Stimulated activated CD4-positive, alpha-beta T cell treated with anti-CD3 and anti-CD28 coated beads, Interleukin-1b, Interleukin-23, amount 100 ng/mL, for 4 hours (primary cell): ENCODE measurements around the gene PEX3.
A peak's percentile ranks its signal among the peaks of the same experiment; 100 is the strongest.

Source experiments
- DNase-seq, 2 donors: peaks; one replicate each; pipeline ENCODE4 v3.0.0-alpha.2; 2020; ENCODE audit warnings: low read depth in 2 of 2

The PEX3 gene

DNA sequence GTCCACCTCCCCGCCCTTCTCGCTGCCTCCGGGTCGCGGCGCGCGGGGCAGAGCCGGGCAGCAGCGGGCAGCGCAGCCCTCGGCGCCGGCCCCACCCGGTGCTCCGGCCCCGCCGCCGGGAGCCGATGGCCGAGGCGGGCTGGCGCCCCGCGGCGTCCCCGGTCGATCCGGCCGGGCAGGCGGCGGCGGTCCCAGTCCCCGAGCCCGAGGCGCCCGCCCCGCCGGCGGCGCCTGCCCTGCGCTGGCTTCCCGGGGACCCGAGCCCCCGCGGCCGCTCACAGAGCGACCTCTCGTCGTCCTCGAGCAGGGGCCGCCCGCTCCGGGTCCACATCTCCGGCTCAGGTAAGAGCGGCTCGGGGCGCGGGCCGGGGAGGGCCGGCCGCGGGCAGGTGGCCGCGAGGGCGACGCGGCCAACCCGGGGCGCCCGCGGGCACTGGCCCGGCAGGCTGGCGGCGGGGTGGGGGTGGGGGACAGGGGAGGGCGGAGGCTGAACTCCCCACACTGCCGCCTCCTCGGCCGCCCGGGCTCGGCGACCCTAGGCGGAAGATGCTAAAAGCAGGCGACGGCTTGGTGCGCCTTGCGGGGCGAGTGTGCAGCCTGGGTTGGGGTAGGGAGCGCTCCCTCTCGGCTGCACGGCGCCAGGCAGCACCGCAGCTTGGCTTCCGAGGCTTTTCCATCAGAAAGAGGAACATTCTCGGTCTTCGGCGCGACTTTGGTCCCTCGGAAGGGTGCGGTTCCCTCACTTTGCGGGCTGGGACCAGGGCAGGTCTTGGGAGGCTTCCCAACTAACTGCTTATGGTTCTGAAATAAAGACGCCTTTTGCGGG, 86.5 kb downstream of the PEX3 start:
- DNase-seq = peak; percentile 44 to 48

DNA sequence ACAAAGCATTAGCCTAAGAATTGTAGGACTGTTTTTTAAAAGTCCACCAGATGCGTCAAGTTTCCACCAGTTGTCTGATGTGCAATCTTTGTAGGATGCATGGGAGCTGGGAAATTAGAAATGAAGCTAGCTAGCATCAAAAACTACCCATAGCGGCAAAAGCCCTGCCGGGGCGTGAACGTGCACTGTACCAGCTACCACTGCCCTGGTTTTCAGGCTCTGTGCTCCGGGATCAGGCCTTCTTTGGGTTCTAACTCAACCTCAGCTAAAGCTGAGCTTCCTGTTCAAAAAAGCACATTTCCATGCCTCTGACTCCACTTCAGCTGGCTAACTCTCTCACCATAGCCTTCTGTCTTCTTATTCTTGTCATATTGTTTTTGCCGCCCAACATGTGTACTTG, 87.8 kb downstream of the PEX3 start:
- DNase-seq = no peak

DNA sequence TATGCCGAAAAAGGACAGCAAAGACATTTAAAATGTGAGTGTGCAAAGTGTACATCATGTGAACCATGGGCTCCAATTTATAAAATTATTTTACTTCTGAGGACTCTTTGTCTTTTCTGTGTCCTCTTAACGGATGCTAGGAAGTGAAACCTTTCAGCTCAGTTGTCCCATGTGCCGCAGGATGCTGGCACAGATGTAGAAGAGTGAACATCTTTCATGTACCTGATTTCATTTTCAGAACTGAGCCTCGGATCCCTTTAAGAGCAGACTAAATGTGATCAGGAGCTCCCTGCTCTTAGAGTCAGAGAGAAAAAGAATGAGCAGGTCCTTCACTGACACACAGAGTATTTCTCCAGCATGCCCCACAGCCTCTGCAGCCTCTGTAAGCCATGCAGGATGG, 88.5 kb downstream of the PEX3 start:
- no peak for DNase-seq

DNA sequence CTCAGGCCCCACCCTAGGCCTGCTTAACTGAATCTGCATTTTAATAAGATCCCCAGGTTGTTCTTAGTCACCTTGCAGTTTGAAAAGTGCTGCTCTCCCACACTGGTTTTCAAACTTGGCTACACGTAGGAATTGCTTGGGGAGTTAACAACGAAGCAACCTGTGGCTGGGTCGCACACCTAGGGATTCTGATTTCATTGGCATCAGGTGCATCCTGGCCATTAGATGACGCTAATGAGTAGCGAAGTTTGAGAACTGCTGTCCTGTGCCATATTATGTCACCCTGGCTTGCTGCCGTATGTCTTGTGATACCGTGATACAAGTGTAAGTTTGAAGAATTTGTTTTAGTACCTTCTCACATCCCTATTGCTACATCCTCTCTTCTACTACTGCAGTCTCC, 89.1 kb downstream of the PEX3 start:
- DNase-seq = no peak

DNA sequence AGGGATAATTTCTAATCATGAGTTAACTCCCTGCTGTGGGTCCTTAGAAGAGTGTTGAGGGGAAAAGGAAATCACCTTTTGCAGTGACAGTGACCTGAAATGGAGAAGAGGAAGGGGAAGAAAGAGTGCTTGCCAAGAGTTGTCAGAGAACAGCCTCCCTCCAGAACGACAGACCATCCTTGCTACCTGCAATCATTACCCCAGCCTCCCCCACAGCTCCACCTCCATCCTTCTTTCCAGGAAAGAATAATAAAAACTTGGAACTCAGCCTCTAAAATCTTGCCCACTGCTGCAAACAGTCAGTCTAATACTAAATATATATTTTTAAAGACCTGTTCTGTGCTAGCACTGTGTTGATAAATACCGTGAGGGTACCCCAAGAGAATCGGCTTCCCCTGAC, 89.6 kb downstream of the PEX3 start:
- no peak for DNase-seq
